ENCODE data around the gene ZNF469. TPM values are rescaled to one million over a fixed set of nuclear protein-coding genes. Genes with fewer than 3 reads are reported as not detected.

ZNF469 gene
- total and polyA plus RNA-seq, 9 of the 15 experiments (the other 6 are each of a cell fraction or from before 2014, with no cell fraction given): 0.01 to 0.04 TPM; not detected in 7

DNA sequence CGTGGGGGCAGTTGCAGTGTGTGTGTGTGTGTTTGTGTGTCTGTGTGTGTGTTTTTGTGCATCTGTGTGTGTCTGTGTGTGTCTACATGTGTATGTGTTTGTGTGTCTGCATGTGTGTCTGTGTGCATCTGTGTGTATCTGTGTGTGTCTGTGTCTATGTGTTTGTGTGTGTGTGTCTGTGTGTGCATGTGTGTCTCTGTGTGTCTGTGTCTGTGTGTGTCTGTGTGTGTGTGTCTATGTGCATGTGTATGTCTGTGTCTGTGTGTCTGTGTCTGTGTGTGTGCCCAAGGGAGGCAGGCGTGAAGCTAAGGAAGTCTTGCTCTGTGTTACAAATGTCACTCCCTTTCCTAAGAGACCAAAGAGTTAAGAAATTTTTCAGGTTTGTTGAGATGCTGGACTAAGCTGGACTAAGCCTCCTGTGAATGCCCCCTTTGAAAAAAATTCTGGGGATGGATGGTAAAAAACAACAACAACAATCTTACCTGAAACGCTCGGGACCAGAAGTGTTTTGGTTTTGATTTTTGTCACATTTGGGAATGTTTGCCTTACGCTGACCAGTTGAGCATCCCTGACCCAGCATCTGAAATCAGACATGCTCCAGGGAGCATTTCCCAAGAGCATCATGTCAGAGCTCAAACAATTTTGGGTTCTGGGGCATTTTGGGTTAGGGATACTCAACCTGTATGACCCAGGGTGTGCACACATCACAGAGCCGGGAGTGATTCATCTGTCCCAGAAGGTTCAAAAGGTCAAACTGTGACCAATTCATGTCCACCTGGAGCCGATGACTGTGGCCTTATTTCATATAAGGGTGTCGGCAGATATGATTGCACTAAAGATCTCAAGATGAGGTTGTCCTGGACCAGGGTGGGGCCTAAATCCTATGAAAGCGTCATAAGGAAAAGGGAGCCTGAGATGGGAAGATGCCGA is 48.6 kb upstream of the ZNF469 start (continued):
- no peak for TF ChIP-seq ZBTB17 (CRISPR knock-in tag; IDR thresholded peaks at IDR 0.05)
- TF ChIP-seq CCAR2 (IDR thresholded peaks at IDR 0.05; ENCODE audit: low read depth, low read length): no peak
- TF ChIP-seq GABPB2 (CRISPR knock-in tag; conservative IDR thresholded peaks at IDR 0.05): no peak; the same call in 1 of the 2 replicates
- TF ChIP-seq, protein P1, sequence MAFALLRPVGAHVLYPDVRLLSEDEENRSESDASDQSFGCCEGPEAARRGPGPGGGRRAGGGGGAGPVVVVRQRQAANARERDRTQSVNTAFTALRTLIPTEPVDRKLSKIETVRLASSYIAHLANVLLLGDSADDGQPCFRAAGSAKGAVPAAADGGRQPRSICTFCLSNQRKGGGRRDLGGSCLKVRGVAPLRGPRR (CRISPR knock-in tag; IDR thresholded peaks at IDR 0.05): no peak
- TF ChIP-seq TOE1 (IDR thresholded peaks at IDR 0.05; ENCODE audit: borderline replicate concordance): peak; percentile 52; the same call in 1 of the 2 replicates
- no peak for TF ChIP-seq TOE1 (CRISPR knock-in tag; IDR thresholded peaks at IDR 0.05; ENCODE audit: borderline replicate concordance, low read depth)
- no peak for TF ChIP-seq SIX5 (IDR thresholded peaks at IDR 0.05; ENCODE audit: borderline replicate concordance in 1 of 2, insufficient read depth in 1 of 2, low read depth in 1 of 2, low read length in 2 of 2)
- TF ChIP-seq TRIM28 (IDR thresholded peaks at IDR 0.05): no peak
- TF ChIP-seq, protein P2, sequence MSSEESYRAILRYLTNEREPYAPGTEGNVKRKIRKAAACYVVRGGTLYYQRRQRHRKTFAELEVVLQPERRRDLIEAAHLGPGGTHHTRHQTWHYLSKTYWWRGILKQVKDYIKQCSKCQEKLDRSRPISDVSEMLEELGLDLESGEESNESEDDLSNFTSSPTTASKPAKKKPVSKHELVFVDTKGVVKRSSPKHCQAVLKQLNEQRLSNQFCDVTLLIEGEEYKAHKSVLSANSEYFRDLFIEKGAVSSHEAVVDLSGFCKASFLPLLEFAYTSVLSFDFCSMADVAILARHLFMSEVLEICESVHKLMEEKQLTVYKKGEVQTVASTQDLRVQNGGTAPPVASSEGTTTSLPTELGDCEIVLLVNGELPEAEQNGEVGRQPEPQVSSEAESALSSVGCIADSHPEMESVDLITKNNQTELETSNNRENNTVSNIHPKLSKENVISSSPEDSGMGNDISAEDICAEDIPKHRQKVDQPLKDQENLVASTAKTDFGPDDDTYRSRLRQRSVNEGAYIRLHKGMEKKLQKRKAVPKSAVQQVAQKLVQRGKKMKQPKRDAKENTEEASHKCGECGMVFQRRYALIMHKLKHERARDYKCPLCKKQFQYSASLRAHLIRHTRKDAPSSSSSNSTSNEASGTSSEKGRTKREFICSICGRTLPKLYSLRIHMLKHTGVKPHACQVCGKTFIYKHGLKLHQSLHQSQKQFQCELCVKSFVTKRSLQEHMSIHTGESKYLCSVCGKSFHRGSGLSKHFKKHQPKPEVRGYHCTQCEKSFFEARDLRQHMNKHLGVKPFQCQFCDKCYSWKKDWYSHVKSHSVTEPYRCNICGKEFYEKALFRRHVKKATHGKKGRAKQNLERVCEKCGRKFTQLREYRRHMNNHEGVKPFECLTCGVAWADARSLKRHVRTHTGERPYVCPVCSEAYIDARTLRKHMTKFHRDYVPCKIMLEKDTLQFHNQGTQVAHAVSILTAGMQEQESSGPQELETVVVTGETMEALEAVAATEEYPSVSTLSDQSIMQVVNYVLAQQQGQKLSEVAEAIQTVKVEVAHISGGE (CRISPR knock-in tag; IDR thresholded peaks at IDR 0.05): no peak
- TF ChIP-seq PHB2 (IDR thresholded peaks at IDR 0.05; ENCODE audit: low read depth): peak; percentile 69
- TF ChIP-seq, protein P3, sequence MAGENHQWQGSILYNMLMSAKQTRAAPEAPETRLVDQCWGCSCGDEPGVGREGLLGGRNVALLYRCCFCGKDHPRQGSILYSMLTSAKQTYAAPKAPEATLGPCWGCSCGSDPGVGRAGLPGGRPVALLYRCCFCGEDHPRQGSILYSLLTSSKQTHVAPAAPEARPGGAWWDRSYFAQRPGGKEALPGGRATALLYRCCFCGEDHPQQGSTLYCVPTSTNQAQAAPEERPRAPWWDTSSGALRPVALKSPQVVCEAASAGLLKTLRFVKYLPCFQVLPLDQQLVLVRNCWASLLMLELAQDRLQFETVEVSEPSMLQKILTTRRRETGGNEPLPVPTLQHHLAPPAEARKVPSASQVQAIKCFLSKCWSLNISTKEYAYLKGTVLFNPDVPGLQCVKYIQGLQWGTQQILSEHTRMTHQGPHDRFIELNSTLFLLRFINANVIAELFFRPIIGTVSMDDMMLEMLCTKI (IDR thresholded peaks at IDR 0.05; ENCODE audit: partially characterized antibody): no peak
- TF ChIP-seq, protein P4, sequence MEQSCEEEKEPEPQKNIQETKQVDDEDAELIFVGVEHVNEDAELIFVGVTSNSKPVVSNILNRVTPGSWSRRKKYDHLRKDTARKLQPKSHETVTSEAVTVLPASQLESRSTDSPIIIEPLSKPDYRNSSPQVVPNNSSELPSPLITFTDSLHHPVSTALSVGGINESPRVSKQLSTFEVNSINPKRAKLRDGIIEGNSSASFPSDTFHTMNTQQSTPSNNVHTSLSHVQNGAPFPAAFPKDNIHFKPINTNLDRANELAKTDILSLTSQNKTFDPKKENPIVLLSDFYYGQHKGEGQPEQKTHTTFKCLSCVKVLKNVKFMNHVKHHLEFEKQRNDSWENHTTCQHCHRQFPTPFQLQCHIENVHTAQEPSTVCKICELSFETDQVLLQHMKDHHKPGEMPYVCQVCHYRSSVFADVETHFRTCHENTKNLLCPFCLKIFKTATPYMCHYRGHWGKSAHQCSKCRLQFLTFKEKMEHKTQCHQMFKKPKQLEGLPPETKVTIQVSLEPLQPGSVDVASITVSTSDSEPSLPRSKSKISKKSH (CRISPR knock-in tag; IDR thresholded peaks at IDR 0.05): no peak
- TF ChIP-seq HDAC1 (IDR thresholded peaks at IDR 0.05): peak in 1 of 2 experiments; percentile 91; a peak in 2 of 4 replicates
- no peak for TF ChIP-seq MAFK (IDR thresholded peaks at IDR 0.05; ENCODE audit: low read length)
- no peak for TF ChIP-seq RUNX1 (IDR thresholded peaks at IDR 0.05; ENCODE audit: low read depth)
- TF ChIP-seq NFE2L1 (tag; IDR thresholded peaks at IDR 0.05; ENCODE audit: borderline replicate concordance, low read depth): no peak
- no peak for TF ChIP-seq MECOM (CRISPR knock-in tag; IDR thresholded peaks at IDR 0.05)
- TF ChIP-seq, protein P5, sequence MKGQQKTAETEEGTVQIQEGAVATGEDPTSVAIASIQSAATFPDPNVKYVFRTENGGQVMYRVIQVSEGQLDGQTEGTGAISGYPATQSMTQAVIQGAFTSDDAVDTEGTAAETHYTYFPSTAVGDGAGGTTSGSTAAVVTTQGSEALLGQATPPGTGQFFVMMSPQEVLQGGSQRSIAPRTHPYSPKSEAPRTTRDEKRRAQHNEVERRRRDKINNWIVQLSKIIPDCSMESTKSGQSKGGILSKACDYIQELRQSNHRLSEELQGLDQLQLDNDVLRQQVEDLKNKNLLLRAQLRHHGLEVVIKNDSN (CRISPR knock-in tag; IDR thresholded peaks at IDR 0.05): no peak
- no peak for TF ChIP-seq HNRNPLL (IDR thresholded peaks at IDR 0.05; ENCODE audit: low read depth, low read length, poor library complexity, severe bottlenecking)

Data from K562 (cell line).